ENCODE measurements around the gene FAM170B.

The FAM170B gene

GRCh38 chr10:49173853-49174252 lies 40.0 kb upstream of the FAM170B start:
- H3K4me3 ChIP-seq (ENCODE audit: control insufficient read depth, low read depth, low read length): no peak overlapping the region
- TF ChIP-seq CTCF (conservative IDR thresholded peaks at IDR 0.05; ENCODE audit: control insufficient read depth, insufficient read depth, low read depth, low read length): no peak
- DNase-seq (ENCODE audit: low read depth): no peak

GRCh38 chr10:49173201-49173772 lies 39.5 kb upstream of the FAM170B start:
- TF ChIP-seq CTCF (conservative IDR thresholded peaks at IDR 0.05; ENCODE audit: control insufficient read depth, insufficient read depth, low read depth, low read length): no peak
- H3K4me3 ChIP-seq (ENCODE audit: control insufficient read depth, low read depth, low read length): no peak overlapping the region
- DNase-seq (ENCODE audit: low read depth): no peak

- no peak for TF ChIP-seq CTCF (conservative IDR thresholded peaks at IDR 0.05; ENCODE audit: control insufficient read depth, insufficient read depth, low read depth, low read length)
- DNase-seq (ENCODE audit: low read depth): no peak
- no peak overlapping the region for H3K4me3 ChIP-seq (ENCODE audit: control insufficient read depth, low read depth, low read length)
Measured at GRCh38 chr10:49172777-49173132, 38.9 kb upstream of the FAM170B start.

GRCh38 chr10:49172061-49172776 lies 38.4 kb upstream of the FAM170B start:
- no peak for DNase-seq (ENCODE audit: low read depth)
- TF ChIP-seq CTCF (conservative IDR thresholded peaks at IDR 0.05; ENCODE audit: control insufficient read depth, insufficient read depth, low read depth, low read length): no peak
- no peak overlapping the region for H3K4me3 ChIP-seq (ENCODE audit: control insufficient read depth, low read depth, low read length)

- H3K4me3 ChIP-seq (ENCODE audit: control insufficient read depth, low read depth, low read length): no peak overlapping the region
- DNase-seq (ENCODE audit: low read depth): no peak
- TF ChIP-seq CTCF (conservative IDR thresholded peaks at IDR 0.05; ENCODE audit: control insufficient read depth, insufficient read depth, low read depth, low read length): no peak
Measured at GRCh38 chr10:49171326-49172060, 37.7 kb upstream of the FAM170B start.

GRCh38 chr10:49170632-49171325 lies 37.0 kb upstream of the FAM170B start:
- no peak for TF ChIP-seq CTCF (conservative IDR thresholded peaks at IDR 0.05; ENCODE audit: control insufficient read depth, insufficient read depth, low read depth, low read length)

More at GRCh38 chr10:49170632-49171325, 37.0 kb upstream of the FAM170B start:
- DNase-seq (ENCODE audit: low read depth): no peak
- no peak overlapping the region for H3K4me3 ChIP-seq (ENCODE audit: control insufficient read depth, low read depth, low read length)
